ENCODE data around the gene JKAMP.

JKAMP gene

DNA sequence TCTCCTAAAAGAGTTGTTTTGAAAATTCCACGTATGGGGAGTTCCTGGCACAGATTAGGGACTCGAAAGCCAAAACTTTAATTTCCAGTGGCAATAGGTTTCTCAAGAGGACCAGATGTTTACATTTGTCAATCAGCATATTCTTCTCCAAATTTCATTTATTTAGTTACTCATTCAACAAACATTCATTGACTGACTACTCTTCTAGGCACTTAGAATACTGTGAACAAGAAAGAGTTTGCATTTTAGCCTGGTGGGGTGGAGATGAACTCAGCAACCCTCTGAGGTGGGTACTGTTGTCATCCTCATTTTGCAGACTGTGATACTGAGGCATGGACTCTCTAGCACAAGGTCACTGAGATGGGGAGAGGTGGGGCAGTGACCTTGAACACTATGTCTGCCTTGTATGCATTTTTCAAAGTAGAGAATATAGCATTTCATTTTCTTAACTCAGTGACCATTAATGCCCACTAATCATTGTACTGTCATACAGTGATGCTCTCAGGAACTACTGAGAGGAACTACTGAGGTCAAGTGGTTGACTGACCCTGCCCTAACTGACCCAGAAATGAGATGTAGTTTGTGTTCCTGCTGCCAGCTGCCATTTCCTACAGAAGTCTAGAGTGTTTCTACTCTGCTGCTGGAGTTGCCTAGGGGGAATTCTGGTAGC lies 2.3 kb upstream of the JKAMP start:
- no peak for DNase-seq

DNA sequence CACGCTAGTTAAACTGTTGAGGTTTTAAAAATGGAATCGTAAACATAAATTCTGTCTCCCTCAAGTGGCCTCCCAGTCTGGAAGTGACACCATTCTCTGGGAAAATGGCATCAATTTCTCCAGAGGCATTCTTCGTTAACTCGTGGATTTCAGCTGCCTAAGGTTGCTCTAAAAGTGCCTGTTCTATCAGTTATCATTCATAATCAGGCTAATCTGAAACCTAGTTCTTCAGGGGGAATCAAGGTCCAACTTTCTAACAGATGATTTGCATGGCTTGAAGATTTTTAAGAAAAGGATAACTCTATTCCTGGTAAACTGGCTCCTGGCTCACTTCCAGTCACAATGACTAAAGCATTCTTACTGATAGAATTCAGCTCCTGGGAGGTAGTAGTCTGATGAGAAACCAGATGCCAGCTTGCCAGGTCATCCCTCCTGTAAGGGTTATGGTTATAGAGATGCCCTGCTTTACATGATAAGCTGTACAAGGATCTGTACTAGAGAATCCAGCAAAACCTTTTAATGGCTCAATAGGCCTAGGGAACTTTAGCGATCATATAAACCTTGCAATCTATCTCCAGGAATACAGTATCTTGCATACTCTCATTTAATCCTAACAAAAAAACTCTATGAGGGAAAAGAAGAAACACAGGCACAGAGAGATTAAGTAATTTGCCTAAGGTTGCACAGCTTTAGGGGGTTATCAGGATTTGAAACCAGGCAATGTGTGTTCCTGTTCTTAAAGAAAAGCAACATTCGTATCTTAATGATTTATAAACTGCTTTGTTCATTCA lies 1.6 kb upstream of the JKAMP start:
- no peak for DNase-seq

DNA sequence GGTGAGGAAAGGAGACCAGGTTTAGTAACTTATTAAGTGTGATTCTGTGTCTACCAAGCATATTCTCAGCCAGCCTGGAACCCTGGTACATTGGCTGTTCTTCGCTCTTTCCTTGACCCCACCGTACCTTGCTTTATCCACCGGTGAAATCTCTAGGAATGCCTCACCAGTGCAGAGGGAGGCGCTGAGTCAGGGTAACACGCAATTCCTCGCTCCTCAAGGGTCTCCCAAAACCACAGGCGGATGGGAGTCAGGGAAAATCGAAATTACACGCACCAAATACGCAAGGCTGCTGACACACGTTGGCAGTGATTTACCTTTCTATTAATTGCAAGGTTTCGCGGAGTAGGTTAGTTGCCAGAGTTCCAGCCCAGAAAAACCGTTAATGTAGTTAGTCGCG lies 954 bp upstream of the JKAMP start:
- DNase-seq, result no peak

DNA sequence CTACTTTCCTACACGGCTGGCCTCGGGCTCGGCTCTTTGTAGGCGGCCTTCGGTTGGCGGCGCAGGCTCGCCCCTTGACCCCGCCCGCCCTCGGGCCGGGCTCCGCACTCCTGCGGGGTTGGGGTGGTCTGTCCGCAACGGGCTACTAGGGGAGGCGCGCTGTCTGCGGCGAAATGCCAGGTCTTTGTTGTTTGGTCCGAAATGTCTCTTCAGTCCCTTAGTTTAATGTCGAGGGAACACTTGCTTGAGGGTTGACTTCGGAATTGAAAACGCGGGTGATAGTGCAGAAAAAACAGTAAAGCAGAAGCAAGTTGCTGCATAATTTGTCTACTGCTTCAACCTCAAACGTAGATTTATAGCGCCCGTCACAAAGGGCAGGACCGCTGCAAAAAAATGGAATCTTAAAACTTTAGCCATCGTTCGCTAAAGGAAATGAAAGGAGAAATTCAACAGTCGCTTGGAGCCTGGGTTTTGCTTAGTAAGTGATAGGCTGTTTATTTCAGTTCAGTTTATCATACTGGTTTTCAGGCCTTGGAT lies 390 bp downstream of the JKAMP start:
- DNase-seq, result peak; percentile 82

DNA sequence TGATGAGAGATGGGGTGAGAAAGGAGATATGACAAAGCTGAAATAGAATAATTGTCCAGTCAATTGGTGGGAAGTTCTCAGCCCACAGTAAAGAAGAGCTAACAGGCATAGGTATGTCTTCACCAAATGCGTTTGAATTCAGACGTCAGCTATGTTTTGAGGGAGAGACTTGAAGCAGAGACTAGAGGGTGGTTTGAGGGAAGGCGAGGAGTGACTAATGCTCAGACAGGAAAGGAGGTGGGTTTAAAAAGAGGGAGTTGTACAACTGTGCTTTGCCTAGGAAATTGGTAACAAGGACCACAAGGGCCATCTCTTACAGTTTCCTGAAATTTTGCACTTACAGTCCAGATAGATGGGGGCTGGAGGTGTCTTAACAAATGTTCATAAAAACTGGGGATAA lies 6.4 kb downstream of the JKAMP start:
- no peak for DNase-seq

DNA sequence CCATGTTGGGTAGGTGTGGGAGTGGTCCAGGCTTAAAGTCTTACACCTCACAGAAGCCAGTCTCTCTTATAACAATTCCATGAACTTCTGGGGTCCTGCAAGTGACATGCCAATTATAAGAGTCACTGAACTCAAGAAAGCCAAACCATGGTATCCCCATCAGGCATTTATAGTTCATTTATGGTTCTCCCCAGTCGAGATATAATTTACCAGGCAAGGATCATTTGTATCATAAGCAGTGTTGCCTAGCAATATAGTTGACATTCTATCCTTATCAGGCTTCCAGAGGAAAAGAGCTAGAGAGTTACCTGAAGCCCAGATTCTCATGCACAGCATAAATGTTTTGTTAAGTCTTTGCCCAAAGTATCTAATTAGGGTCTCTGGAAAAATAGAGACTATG lies 8.1 kb downstream of the JKAMP start:
- no peak for DNase-seq

DNA sequence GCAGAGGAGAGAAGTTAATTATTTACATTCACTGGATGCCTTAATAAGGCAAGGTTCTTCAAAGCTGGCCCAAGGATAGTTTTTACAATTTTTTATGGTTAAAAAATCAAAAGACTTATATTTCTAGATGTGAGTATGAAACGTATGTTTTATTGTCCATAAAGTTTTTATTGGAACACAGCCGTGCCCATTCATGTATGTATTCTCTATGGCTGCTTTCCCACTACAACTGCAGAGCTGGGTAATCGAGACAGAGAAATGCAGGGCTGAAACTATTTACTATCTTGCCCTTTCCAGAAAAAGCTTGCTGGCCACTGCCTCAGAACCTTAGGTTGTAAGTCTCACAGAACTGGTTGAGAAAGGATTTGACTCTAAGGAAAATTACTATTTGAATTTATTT lies 16.4 kb downstream of the JKAMP start:
- DNase-seq, result no peak

DNA sequence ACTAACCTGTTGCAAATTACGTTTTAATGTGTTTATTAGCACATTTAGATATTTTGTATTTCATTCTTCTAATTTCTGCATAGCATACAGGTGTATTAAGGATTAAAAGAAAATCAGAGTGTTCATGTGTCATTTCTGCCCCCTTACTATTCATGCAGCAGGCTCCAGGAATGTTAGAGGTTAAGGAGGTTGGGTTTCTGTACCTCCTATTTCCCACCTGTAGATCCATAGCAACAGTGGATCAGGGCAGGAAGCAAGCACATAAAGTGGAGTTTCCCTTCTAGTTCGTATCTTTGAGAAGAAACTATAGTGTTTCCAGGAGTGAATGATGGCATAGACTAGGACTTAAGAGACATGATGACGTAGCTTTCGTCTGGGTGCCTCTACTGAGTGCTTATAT lies 18.9 kb downstream of the JKAMP start:
- no peak for DNase-seq

DNA sequence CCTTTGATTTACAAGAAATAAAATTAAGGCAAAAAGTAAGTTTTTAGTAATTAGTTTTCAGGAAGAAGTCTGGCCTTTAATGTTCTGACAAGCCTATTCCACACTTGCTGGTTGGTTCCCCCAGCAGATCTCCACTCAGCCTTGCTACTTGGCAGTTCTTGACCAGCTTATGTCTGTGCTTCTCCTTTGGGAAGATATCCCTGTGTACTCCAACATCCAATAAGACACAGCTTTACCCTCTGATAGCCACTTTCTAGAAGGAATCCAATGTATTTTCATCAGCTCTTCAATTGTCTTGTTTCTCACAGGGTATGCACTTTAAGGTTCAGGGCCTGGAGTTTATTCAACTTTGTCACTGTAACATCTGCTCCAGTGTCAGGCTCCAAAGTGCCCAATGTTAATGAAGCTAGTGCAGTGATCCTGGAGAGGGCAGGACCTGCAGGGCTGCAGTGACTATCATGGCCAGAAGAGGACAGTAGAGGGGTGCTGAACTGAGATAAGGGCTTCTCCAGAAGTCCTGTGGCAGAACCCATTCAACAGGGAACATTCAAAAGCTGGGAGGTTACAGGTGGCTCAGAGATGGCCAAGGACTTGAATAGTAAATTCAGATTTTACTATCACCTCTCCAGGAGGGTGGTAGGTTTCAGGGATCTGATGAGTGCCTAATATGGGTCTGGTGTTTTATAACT lies 22.9 kb downstream of the JKAMP start:
- DNase-seq, result no peak

DNA sequence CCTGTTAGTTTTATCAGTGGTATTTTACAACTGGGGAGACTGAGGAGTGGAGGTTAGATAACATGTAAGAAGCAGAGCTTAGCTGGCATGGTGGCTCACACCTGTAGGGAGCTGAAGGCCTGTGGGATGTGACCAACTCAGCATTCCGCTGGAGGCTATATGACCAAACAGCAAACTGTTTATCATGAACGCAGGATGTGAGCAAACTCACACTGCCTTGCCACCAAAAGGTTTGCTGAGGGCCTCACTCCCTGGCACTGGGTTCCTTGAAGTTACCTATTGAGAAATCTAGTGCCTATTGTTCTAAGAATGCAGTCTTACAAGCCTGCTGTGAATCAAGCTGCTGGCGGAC lies 23.4 kb downstream of the JKAMP start:
- DNase-seq, result no peak

DNA sequence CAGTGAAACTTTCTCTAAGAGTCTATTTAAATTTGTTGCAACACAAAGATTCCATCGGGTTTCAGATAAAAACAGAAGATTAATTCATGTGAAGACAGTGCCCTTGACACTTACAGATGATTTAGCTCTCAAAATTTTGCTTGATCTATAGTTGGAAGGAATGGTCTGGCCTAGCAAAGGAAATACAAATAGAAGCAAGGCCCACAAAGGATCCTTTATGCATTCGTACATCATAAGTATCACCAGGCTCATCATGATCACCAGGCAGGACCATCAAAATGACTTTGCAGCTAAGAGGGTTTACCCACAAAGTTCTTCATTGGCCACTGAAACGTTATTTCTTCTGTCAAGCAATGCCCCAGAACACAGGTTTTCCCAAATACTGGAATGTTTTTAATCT lies 24.8 kb downstream of the JKAMP start:
- no peak for DNase-seq

DNA sequence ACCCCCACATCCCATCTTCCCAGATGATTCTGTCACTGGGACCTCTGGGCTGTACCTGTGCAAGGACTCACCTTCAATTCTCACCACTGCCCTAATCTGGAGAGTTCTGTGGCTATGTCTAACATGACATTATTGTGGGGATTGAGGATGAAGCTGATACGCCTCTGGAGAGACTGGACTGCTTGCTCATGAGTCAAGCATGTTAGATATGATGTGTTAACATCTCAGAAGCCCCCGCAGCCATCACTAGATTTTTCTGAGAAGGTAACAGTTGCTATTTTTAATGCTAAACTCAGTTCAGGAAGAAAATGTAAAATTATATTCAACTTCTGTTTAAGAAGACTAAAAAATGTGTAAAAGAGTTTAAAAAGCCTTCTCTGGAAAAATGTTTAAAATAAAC lies 25.7 kb downstream of the JKAMP start:
- no peak for DNase-seq

DNA sequence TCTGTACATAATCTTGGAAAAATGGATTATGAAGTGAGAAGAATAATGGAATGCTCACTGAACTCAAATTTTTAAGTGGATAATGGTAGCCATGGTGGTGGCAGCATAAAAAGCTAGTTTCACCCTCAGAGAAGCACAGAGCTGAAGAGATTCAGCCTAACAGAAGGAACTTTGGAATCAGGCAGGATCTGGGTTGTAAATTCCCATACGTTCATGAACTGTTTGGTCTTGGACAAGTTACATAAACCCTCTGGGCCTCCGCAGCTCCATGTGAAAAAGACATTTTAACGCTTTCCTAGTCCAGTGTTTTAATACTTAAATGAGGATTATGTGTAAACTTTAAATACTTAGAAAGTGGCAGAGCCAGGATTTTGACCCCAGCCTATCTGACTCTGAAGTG lies 26.6 kb downstream of the JKAMP start:
- no peak for DNase-seq

DNA sequence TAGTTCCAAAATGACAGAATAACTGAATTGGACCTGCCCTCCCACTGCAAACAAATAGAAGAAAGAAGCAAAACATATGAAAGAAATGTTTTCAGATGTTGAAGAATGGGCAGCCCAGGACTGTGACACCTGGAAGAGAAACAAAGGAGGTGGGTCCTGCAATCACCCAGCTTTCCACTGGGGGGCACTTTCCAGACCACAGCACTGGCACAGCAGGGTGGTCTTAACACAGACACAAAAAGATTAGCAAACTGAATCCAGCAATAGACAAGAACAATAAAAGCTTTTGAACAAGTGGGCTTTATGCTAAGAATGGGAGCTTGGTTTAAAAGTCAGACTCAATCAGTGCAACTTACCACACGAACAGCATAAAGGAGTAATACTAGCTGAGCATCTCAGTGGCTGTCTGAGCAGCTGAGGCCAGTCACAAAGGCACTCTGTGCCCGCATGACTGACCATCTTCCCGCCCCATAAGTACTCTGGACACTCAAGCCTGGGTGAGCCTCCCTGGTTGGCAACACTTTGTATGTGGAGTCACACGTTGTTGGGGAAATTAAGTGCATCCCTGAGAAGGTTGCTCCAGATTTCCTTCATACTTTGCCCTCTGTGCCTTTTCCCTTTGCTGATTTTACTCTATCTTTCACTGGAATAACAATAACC lies 27.7 kb downstream of the JKAMP start:
- DNase-seq, result no peak

DNA sequence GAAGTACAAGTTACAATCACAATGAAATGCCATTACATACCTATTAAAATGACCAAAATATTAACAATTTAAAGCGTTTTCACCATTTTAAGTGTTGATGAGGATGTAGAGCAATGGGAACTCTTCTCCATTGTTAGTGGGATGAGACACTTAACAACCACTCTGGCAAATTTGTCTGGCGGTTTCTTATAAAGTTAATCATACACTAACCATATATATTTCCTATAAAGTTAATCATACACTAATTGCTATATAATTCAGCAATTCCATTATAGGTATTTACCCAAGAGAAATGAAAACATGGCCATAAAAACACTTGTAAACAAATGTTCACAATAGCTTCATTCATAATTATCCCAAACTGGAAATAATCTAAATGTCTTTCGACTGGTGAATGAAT lies 35.9 kb downstream of the JKAMP start:
- DNase-seq, result no peak

DNA sequence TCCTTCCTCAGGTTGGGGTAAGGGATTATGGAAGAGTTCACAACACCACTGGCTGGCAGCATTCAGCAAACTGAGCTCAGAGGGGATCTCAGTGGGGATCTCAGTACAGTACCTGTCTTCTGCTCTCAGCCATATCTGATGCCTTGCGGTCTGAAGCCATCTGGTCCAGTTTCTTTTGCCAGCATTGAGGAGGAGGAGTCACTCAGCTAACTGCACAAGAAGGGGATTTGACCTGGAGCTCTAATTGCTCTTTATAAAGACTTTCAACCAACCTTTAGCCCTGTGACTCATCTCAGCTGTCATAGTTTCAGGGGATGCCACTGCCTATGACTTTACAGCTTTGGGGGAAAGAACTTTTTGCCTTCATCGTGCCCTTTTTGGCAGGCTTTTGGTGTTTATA lies 44.9 kb downstream of the JKAMP start:
- DNase-seq, result no peak

DNA sequence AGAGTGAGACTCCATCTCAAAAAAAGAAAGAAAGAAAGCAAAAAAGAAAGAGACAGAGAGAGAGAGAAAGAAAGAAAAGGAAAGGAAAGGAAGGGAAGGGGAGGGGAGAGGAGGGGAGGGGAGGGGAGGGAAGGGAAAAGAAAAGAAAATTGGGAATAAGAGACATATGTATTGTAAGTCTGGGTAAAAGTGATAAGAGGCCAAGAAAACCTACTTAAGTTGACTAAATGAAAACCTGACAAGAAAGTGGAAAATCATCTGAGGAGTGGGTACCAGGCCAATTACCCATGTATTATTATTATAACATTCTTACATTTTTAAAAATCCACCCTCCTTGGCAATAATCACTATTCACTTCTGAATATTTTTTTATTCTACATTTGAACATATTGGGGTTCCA lies 46.0 kb downstream of the JKAMP start:
- no peak for DNase-seq

DNA sequence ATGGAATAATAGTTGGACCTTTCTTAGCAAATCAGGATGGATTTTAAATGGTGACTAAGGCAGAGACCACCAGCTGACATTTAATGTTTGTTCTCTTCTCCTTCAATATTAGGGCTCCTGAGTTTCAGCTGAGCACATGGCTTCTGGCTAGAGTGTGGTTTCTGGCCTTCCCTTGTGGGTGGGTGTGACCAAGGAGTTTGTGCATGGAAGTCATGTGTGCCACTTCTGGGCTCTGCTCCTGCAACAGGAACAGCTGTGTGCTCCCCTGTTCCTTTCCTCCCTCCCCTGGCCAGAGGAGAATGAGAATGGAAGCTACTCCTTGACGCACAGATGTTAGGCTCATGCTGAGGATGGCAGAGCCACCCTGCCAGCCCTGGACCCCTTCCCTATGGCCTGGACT lies 48.1 kb downstream of the JKAMP start:
- no peak for DNase-seq

DNA sequence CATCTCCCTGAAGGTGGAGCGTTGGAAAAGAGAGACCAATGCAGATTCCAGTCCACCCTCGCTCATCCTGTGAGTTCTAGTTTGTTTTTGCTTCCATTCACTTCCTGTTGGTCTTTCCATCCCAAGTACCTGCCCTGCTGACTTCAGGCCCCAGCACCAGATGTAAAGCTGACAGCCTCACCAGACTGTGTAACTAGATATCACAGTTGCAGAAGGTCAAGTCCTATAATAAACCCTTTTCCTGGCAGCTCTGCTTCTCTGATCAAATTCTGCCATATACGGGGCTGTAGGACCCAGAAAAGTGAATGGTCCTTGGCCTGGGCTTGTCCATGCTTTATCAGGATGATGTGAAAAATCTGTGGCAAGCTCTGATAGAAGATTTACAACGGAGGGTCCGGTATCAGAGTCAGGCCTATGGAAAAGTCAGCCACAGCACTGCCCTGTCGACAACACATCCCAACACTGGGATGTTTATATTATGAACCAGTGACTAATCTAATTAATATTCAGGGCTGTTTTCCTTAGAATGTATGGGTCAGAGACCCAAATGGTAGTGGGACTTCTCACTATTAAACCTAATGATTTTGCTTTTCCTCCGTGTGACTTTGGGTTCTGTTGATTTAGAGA lies 50.2 kb downstream of the JKAMP start:
- no peak for DNase-seq

DNA sequence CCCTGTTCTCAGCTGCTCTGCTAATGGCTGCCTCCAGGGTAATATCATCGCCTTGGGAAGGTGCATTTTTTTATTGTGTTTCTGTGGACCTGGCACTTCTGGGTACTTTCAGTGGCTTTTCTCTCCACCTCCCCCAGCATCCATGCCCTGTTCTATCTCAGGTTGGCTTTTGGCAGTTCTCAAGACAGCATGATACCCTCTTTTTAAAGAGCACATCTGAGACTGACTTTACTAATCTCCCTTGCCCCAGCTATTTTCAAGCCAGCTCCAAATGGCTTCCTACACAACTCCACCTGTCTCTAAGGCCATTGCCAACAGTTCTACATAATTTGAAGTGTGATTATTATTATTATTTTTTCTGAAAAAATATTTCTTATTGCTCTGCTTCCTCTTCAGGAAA lies 53.2 kb downstream of the JKAMP start:
- DNase-seq, result no peak

DNA sequence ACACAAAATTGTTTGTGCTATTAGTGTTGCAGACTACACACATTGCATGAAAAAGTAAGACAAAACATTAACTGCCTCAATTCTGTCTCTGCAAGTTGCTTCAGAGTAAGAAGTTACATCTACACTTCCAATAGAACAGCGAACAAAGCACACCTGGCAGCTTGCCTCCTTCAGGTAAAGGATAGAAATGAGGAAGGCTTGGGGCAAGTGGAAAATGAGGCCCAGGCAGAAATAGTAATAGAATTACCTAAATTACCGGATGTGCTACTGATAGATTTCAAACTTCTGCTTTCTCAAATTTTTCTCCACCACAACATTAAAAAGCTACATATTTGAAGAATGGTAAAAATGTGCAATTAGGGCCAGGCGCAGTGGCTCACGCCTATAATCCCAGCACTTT lies 54.6 kb downstream of the JKAMP start:
- no peak for DNase-seq

DNA sequence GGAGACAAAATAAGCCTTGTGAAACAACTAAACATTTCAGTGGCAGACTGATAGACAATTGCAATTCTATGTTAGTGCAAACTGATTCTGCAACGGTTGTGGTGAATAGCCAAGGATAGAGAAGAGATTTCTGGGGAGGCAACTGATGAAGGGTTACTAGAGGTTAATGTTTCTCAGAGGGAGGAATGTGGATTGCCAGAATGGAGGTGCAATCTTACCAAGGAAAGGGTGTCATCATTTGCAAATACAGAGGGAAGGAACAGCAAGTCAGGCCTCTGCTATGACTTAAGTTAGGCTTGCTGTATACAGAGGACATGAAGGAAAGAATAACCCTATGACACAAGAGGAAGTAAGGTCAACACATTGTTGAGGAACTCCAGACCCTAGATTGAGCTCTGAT lies 56.5 kb downstream of the JKAMP start:
- DNase-seq, result no peak

DNA sequence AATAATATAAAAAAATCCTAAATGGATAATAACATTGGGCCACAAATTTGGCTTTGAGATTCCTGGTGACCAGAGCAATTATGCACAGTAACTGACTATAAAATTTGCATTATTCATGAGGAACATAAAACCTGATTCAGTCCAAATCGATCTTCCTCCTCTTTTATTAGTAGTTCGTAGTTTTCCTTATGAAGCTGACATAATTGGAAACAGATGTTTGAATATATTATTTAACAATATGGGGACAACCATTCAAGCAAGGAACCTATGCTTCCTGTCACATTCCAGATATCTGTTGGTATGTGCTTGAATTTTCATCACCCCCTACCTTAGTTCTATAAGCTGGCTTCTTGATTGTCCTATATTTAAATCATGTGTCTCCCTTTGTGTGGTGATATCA lies 57.4 kb downstream of the JKAMP start:
- DNase-seq, result no peak
